Heart right ventricle (tissue), 16 donors: ENCODE results near the gene MT2A. TPM values are rescaled to one million over a fixed set of nuclear protein-coding genes. Genes with fewer than 3 reads are reported as not detected.
A peak's percentile ranks its signal among the peaks of the same experiment; 100 is the strongest.

ENCODE experiments used
- ATAC-seq, 8 donors: fragments of 200-7000 bp; cut with Tn5 transposase; one replicate each; pipeline ENCODE4 v1.9.1; 2020; ENCODE audit warnings: mild to moderate bottlenecking in 8 of 8, moderate library complexity in 8 of 8, moderate number of reproducible peaks in 1 of 8
- DNase-seq, 2 donors: peaks; one replicate each; pipeline ENCODE4 v3.0.0-alpha.2; 2020
- H3K27ac ChIP-seq, 10 donors: fragments of 200-600 bp; sonication (generic) in 2 of 10; one replicate each; pipeline versions ENCODE4 v1.5.0 to v1.8.0; 2020 to 2022; ENCODE audit warnings: mild to moderate bottlenecking in 3 of 10
- H3K27me3 ChIP-seq, 7 donors: fragments of 200-600 bp; one replicate each; pipeline ENCODE4 v1.8.0; 2021 to 2022; ENCODE audit warnings: mild to moderate bottlenecking in 2 of 7
- H3K36me3 ChIP-seq, 9 donors: fragments of 200-600 bp; sonication (generic) in 1 of 9; one replicate each; pipeline versions ENCODE4 v1.5.0 to v1.8.0; 2020 to 2022; ENCODE audit warnings: mild to moderate bottlenecking in 2 of 9
- H3K4me1 ChIP-seq, 9 donors: fragments of 200-600 bp; sonication (generic) in 1 of 9; one replicate each; pipeline versions ENCODE4 v1.5.0 to v1.8.0; 2020 to 2022; ENCODE audit warnings: mild to moderate bottlenecking in 4 of 9
- H3K4me3 ChIP-seq, 10 donors: fragments of 200-600 bp; sonication (generic) in 2 of 10; one replicate each; pipeline versions ENCODE4 v1.5.0 to v1.8.0; 2020 to 2022; ENCODE audit warnings: mild to moderate bottlenecking in 7 of 10, moderate library complexity in 2 of 10
- H3K9me3 ChIP-seq, 11 donors: fragments of 200-600 bp in 10 of 11; sonication (generic) in 2 of 11; one replicate each; pipeline versions ENCODE4 v1.5.0 to v1.8.0; 2013 to 2022; ENCODE audit warnings: mild to moderate bottlenecking in 2 of 11, control low read depth in 1 of 11, moderate library complexity in 1 of 11
- CTCF ChIP-seq, 9 donors: fragments of 200-600 bp; sonication (generic) in 2 of 9; IDR thresholded peaks; one replicate each; pipeline versions ENCODE4 v1.5.0 to v1.8.0; 2021 to 2022; ENCODE audit warnings: antibody characterized with exemption in 9 of 9, mild to moderate bottlenecking in 5 of 9, moderate library complexity in 1 of 9
- WGBS, 2 donors: extraction: QIAGEN DNeasy Blood & Tissue Kit; methylation state at CpG; one replicate each; pipeline ENCODE4 v1.1.7; 2013; ENCODE audit warnings: inconsistent platforms in 1 of 2; 5-methylcytosine and 5-hydroxymethylcytosine counted together
- intact Hi-C, 10 donors: fragments of 100-400 bp; cut with DNase I; formaldehyde crosslinking; loops; one replicate each; pipeline versions ENCODE4 v1.11.1 to v1.14.2; 2022
- polyA plus RNA-seq, 2 donors: library from polyadenylated mRNA; stranded (reverse); fragments of 200-250 nt; gene quantifications; one replicate each; pipeline ENCODE4 v1.2.3, GENCODE V29; 2013
- total RNA-seq, 10 donors: library from RNA; stranded (reverse); fragmentation: NEBNext Ultra II Directional in 3 of 10; extraction: Animal tissue kit (Norgen Biotek cat#: 25700) in 3 of 10; gene quantifications; one replicate each; pipeline versions ENCODE4 v1.2.1 to v1.2.4, GENCODE V29; 2021 to 2023
- donor health status: Arrhythmogenic right ventricular cardiomyopathy.
- donor health status: ischemic (EF 13 %, LVEDD 7.1; RV severe dilation, severe dysfunction).
- donor health status: healthy with polysubstance abuse.
- donor health status: DM: no; HTN: yes; CAD: no.
- donor health status: DM: no; HTN: no; CAD: no.
- donor health status: ischemic (EF 25% LVEDD 6.9; RV normal size, moderate dysfunction).
- donor health status: ischemic (EF 25% LVEDD 5.7; RV mildly dilated, moderate dysfunction).
- donor health status: healthy.
- donor health status: DM: yes; HTN: yes; CAD: no.
- donor health status: Ischemic cardiomyopathy.
- donor health status: ischemic (EF 35%, LVEDD 5.7; RV mildly dilated, moderate dysfunction).
- donor health status: nonischemic (EF 11% LVEDD 7.7; RV severe dilation, severe dysfunction).
- donor health status: DM: yes; HTN: yes; CAD: no.
- donor health status: PGD.
- donor health status: ischemic (EF 29% LVEDD 5.4; RV normal size, mild dysfunction).
- donor health status: nonischemic (EF 23%, LVEDD 6.1; RV moderate dilation, normal function).

The MT2A gene
- total and polyA plus RNA-seq, 12 donors: 88.8 to 354 (median 116) TPM

DNA sequence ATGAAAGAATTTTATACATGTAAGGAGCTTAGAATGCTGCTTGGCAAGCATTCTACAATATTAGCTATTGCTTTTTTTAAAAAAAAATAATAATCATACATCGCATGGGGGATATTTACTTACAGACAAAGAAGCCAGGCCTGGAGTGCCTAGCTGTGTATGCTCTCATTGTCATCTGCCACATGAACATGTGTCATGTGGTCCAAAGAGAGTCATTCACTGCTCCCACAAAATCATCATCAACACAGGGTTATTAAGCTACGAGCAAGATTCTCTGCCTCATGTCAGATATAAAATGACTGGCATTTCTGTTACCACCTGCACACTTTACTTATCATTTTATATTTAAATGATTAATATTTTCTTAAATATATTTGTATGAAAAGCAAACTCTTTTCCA, 15.3 kb downstream of the MT2A start:
- intact Hi-C loops: loop anchor here in 2 of 10 donors (2.0 kb wide), 2 partner anchors 13 to 15 kb away; partner anchors contain the start of gene MT2A (in 1 of the 2)
- no peak for ATAC-seq

DNA sequence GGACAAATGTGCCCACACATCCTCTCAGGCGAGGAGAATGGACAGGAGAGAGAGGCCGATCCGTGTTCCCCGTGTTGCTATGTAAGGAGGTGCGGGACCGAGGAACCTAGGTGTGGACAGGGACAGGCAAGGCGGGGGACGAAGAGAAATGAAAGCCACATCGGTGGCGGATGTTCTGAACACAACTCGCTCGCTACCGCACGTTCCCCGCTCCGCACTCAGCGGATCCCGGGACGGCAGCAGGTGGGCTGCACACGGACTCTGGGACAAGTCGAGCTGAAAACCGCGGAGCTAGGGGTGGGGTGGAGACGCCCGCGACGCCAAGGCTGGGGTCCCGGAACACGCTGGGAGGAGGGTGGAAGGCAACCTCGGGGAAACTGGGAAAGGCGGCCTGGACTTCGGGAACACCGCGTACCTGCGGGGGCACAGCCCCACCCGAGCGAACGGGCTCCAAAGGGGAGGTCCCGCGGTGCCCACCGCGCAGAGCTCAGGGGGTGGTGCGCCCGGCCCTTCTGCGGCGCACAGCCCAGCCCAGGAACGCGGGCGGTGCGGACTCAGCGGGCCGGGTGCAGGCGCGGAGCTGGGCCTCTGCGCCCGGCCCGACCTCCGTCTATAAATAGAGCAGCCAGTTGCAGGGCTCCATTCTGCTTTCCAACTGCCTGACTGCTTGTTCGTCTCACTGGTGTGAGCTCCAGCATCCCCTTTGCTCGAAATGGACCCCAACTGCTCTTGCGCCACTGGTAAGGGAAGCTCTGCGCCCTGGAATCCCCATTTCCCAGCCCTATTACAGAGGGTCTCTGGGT, 17.0 kb downstream of the MT2A start, which contains the start of gene MT1E:
Gene MT1E, plus strand, starts transcription at position 642 of the 803 bp plus-strand sequence. Its CDS starts 71 bp downstream, at position 713.
- Histone ChIP-seq H3K27me3 (peaks cover 0 to 4% (median 0%) of the 10 kb centered on the region in 7 donors), H3K4me3 (peak within 1 kb of the TSS; percentile 26 to 82 (median 67)), H3K36me3 (no peaks in the 10 kb centered on the region), H3K27ac (peak within 1 kb of the TSS; percentile 76 to 98 (median 93)), H3K4me1 (peaks cover 0 to 29% (median 14%) of the 10 kb centered on the region in 9 donors), H3K9me3 (no peaks in the 10 kb centered on the region)
- 2% methylated on average over 62 of the region's 62 CpGs for WGBS, 2 donors
- ATAC-seq (peak; percentile 92 to 96 (median 94)), DNase-seq (peak; percentile 85 to 86)
- intact Hi-C loops: loop anchor here in 3 of 10 donors (1.0 to 5.0 kb wide), 4 partner anchors 14 to 57 kb away; partner anchors contain the start of genes MT1X (in 2 of the 3) and MT2A (in 1 of the 3)
- TF ChIP-seq CTCF (IDR thresholded peaks at IDR 0.05): peak in 1 of 9 donors; percentile 2

More for the DNA sequence above, 15.3 kb downstream of the MT2A start:
- no peaks in the 10 kb centered on the region for H3K36me3 ChIP-seq
- H3K27me3 ChIP-seq: peaks cover 0 to 10% (median 0%) of the 10 kb centered on the region in 7 donors
- no peak for DNase-seq
- no peaks in the 10 kb centered on the region for H3K9me3 ChIP-seq
- peaks cover 0 to 35% (median 19%) of the 10 kb centered on the region in 9 donors for H3K4me1 ChIP-seq
- H3K4me3 ChIP-seq: no peak overlapping the region
- TF ChIP-seq CTCF (IDR thresholded peaks at IDR 0.05): no peak
- no peak overlapping the region for H3K27ac ChIP-seq
- 97 to 100% methylated on average over 2 of the region's 2 CpGs for WGBS, 2 donors

DNA sequence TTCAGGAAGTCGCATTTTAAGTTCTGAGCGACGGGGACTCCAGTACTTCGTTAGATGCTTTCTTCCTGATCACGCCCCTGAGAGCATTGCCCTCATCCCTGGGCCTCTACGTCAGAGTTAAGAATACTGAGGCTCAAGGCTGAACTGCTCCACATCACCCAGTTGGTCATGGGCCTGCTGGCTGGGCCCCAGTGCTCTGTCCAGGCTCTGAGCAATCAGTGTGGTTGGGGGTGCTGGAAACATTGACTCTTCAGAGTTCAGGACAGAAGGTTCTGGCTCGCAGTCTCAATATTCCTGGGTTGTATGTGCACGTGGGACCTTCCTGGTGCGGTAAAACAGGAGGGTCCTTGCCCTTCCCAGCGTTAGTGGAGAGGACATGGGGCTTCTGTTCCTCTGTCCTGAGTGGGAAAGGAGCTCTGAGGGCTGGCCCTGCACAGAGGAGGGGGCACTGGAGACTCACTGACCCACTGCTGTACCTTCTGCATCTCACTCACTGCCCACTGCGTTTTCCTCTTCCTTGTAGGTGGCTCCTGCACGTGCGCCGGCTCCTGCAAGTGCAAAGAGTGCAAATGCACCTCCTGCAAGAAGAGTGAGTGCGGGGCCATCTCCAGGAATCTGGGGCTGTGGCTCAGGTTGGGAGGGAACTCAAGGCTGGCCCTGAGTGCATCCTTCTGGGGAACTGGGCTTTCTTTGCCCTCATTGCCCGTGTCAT, 17.7 kb downstream of the MT2A start:
- Histone ChIP-seq H3K9me3 (no peaks in the 10 kb centered on the region), H3K4me3 (peak overlapping the region; percentile 26 to 82 (median 67)), H3K36me3 (no peaks in the 10 kb centered on the region), H3K27me3 (peaks cover 0 to 8% (median 0%) of the 10 kb centered on the region in 7 donors), H3K27ac (peak overlapping the region; percentile 76 to 98 (median 93)), H3K4me1 (peaks cover 0 to 27% (median 14%) of the 10 kb centered on the region in 9 donors)
- DNase-seq (peak; percentile 55 to 76), ATAC-seq (peak; percentile 74 to 90 (median 85))
- WGBS, 2 donors: 30 to 35% methylated on average over 16 of the region's 16 CpGs
- no peak for TF ChIP-seq CTCF (IDR thresholded peaks at IDR 0.05)
- intact Hi-C loops: loop anchor here in 4 of 10 donors (1.0 to 5.0 kb wide), 4 partner anchors 15 to 56 kb away; partner anchors contain the start of genes MT1X (in 2 of the 4) and MT2A (in 2 of the 4)

DNA sequence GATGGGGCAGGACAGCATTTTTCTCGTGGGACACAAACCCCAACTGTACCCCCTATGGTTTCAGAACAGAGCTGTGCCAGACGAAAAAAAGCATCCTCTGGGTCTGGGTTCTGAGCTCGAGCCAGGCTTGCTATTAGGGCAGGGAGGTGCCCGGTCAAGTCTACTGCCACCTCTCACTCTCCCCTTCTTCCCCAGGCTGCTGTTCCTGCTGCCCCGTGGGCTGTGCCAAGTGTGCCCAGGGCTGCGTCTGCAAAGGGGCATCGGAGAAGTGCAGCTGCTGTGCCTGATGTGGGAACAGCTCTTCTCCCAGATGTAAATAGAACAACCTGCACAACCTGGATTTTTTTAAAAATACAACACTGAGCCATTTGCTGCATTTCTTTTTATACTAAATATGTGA, 18.3 kb downstream of the MT2A start:
- Histone ChIP-seq H3K27me3 (peaks cover 0 to 13% (median 0%) of the 10 kb centered on the region in 7 donors), H3K9me3 (no peaks in the 10 kb centered on the region), H3K4me1 (peaks cover 0 to 25% (median 15%) of the 10 kb centered on the region in 9 donors), H3K4me3 (peak overlapping the region; percentile 26 to 82 (median 67)), H3K36me3 (no peaks in the 10 kb centered on the region), H3K27ac (peak overlapping the region; percentile 76 to 98 (median 93))
- peak in 3 of 8 donors; percentile 25 to 38 (median 37) for ATAC-seq
- TF ChIP-seq CTCF (IDR thresholded peaks at IDR 0.05): no peak
- intact Hi-C loops: loop anchor here in 3 of 10 donors (2.0 to 5.0 kb wide), 2 partner anchors 18 to 56 kb away; partner anchors contain the start of genes MT1X (in 2 of the 3) and MT2A (in 1 of the 3)
- DNase-seq: no peak
- WGBS, 2 donors: 54 to 60% methylated on average over 7 of the region's 7 CpGs
